Esophagus muscularis mucosa (tissue), 4 donors: Measurements from ENCODE around the gene COL8A2. TPM values are rescaled to one million over a fixed set of nuclear protein-coding genes. Genes with fewer than 3 reads are reported as not detected.
A peak's percentile ranks its signal among the peaks of the same experiment; 100 is the strongest.

Experiments used
- DNase-seq: peaks from one replicate; pipeline ENCODE4 v3.0.0-alpha.2; 2017; ENCODE audit errors: extremely low spot score
- H3K27ac ChIP-seq, 4 donors: fragments of 200-600 bp; sonication (generic); replicated peaks in 1 of 4; 1 replicate in 3 of 4; 2 replicates in 1 of 4; pipeline ENCODE4 v1.5.1; 2016 to 2019; ENCODE audit warnings: mild to moderate bottlenecking in 1 of 4
- H3K27me3 ChIP-seq, 4 donors: fragments of 200-600 bp; sonication (generic); one replicate each; pipeline versions ENCODE4 v1.5.1 to v1.6.0; 2016 to 2019
- H3K36me3 ChIP-seq, 4 donors: fragments of 200-600 bp; sonication (generic); one replicate each; pipeline ENCODE4 v1.5.1; 2016 to 2019
- H3K4me1 ChIP-seq, 4 donors: fragments of 200-600 bp; sonication (generic); one replicate each; pipeline ENCODE4 v1.5.1; 2016 to 2019
- H3K4me3 ChIP-seq, 4 donors: fragments of 200-600 bp; sonication (generic); 1 replicate in 2 of 4; 2 replicates in 2 of 4; pipeline ENCODE4 v1.5.1; 2016 to 2019; ENCODE audit warnings: mild to moderate bottlenecking in 4 of 4, moderate library complexity in 1 of 4
- H3K9me3 ChIP-seq, 4 donors: fragments of 200-600 bp; sonication (generic); 1 replicate in 3 of 4; 2 replicates in 1 of 4; pipeline ENCODE4 v1.5.1; 2016 to 2019
- EP300 ChIP-seq: sonication (generic); formaldehyde crosslinking; IDR thresholded peaks from one replicate; pipeline ENCODE4 v1.6.1; 2017; ENCODE audit warnings: antibody characterized with exemption
- POLR2A ChIP-seq: fragments of 450-650 bp; IDR thresholded peaks from one replicate; pipeline ENCODE4 v1.6.1; 2017; ENCODE audit warnings: antibody characterized with exemption, moderate library complexity, mild to moderate bottlenecking, low read depth
- POLR2AphosphoS5 ChIP-seq, 2 donors: sonication (generic); formaldehyde crosslinking; IDR thresholded peaks; one replicate each; pipeline ENCODE4 v1.6.1; 2017; ENCODE audit warnings: antibody characterized with exemption in 2 of 2
- WGBS: methylation state at CpG from one replicate; pipeline ENCODE4 v1.1.5; 2018; 5-methylcytosine and 5-hydroxymethylcytosine counted together
- intact Hi-C: fragments of 100-400 bp; cut with DNase I; formaldehyde crosslinking; loops from one replicate; pipeline ENCODE4 v1.15.1; 2023
- total RNA-seq, 4 donors: library from RNA; depleted of rRNA; stranded (reverse); fragments of >200 nt; gene quantifications; one replicate each; pipeline versions ENCODE4 v1.1.0 to v1.2.1, GENCODE V29; 2016
- TF ChIP-seq, protein P1 (sequence below), 3 experiments: fragments of 200-600 bp in 2 of 3; fragments of 450-650 bp in 1 of 3; sonication (generic) in 2 of 3; IDR thresholded peaks; one replicate each; pipeline ENCODE4 v1.5.1; 2017 to 2019; ENCODE audit warnings: antibody characterized with exemption in 3 of 3, mild to moderate bottlenecking in 2 of 3, moderate library complexity in 1 of 3

COL8A2 gene
- total RNA-seq, 4 donors from 2014 or later: 20.7 to 57.4 (median 34.7) TPM

DNA sequence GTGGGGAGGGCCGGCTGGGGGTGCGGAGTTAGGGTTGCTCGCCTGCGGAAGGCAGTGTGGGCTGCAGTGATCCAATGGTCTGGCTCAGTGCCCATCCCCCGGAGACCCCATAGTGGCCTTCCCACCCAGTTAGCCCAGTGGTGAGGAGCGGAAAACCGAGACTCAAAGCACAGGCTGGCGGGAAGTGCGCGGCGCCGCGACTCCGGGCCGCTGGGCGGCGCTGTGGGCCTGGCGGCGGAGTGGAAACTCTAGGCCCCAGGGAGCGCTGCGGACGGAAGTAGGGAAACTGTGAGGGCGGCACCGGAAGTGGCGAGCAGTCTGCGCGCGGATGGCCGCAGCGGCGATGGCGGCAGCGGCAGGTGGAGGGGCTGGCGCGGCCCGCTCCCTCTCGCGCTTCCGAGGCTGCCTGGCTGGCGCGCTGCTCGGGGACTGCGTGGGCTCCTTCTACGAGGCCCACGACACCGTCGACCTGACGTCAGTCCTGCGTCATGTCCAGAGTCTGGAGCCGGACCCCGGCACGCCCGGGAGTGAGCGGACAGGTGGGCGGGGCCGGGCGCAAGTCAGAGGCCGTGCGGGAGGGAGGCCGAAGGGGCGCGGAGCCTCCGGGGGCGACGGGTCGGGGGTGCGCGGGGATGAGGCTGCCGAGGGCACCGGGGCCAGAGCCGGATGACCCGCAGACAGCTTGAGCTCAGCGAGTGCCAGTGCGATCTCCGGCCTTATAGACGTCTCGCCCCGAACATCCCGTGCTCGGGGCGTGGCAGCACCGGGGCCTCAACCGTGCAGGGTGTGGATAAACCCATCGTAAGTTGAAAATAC is 36.2 kb downstream of the COL8A2 start, which contains the start of gene ADPRS:
Gene ADPRS, plus strand, starts transcription at position 316 of the 816 bp plus-strand sequence. Its CDS starts 13 bp downstream, at position 329.
- H3K4me3 ChIP-seq: peak within 1 kb of the TSS; percentile 64 to 100 (median 88)
- peaks cover 0 to 27% (median under 1%) of the 10 kb centered on the region in 4 donors for H3K27me3 ChIP-seq
- 0% methylated on average over 19 of the region's 84 CpGs for WGBS
- H3K4me1 ChIP-seq: peaks cover 28 to 58% (median 52%) of the 10 kb centered on the region in 4 donors
- intact Hi-C loops: no loop called here
- H3K27ac ChIP-seq: peak within 1 kb of the TSS; percentile 86 to 94 (median 90)
- H3K9me3 ChIP-seq: no peaks in the 10 kb centered on the region
- peak; percentile 96 for DNase-seq
- TF ChIP-seq POLR2A (peak; percentile 87), POLR2AphosphoS5 (IDR thresholded peaks at IDR 0.05) (peak; percentile 98), EP300 (no peak)
- TF ChIP-seq, protein P1, sequence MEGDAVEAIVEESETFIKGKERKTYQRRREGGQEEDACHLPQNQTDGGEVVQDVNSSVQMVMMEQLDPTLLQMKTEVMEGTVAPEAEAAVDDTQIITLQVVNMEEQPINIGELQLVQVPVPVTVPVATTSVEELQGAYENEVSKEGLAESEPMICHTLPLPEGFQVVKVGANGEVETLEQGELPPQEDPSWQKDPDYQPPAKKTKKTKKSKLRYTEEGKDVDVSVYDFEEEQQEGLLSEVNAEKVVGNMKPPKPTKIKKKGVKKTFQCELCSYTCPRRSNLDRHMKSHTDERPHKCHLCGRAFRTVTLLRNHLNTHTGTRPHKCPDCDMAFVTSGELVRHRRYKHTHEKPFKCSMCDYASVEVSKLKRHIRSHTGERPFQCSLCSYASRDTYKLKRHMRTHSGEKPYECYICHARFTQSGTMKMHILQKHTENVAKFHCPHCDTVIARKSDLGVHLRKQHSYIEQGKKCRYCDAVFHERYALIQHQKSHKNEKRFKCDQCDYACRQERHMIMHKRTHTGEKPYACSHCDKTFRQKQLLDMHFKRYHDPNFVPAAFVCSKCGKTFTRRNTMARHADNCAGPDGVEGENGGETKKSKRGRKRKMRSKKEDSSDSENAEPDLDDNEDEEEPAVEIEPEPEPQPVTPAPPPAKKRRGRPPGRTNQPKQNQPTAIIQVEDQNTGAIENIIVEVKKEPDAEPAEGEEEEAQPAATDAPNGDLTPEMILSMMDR (IDR thresholded peaks at IDR 0.05): peak; percentile 98 to 99 (median 99)
- peaks cover 20 to 38% (median 32%) of the 10 kb centered on the region in 4 donors for H3K36me3 ChIP-seq

DNA sequence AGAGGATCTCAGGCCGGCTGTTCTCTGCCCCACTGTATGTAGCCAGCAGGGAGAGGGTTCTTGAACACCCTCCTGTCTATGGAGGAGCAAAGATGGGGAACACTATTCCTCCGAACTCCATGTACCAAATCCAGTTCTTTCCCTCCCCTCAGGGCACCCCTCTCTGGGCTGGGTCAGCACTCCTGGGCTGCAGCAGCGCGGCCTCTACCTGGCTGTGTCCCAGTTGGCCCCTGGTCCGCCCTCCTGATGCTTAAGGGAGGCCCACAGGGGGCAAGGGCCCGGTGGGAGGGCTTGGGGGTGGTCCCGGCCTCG is 36.8 kb downstream of the COL8A2 start:
- H3K4me3 ChIP-seq: peak overlapping the region; percentile 64 to 100 (median 88)
- intact Hi-C loops: no loop called here
- WGBS: 89% methylated on average over 2 of the region's 8 CpGs

DNA sequence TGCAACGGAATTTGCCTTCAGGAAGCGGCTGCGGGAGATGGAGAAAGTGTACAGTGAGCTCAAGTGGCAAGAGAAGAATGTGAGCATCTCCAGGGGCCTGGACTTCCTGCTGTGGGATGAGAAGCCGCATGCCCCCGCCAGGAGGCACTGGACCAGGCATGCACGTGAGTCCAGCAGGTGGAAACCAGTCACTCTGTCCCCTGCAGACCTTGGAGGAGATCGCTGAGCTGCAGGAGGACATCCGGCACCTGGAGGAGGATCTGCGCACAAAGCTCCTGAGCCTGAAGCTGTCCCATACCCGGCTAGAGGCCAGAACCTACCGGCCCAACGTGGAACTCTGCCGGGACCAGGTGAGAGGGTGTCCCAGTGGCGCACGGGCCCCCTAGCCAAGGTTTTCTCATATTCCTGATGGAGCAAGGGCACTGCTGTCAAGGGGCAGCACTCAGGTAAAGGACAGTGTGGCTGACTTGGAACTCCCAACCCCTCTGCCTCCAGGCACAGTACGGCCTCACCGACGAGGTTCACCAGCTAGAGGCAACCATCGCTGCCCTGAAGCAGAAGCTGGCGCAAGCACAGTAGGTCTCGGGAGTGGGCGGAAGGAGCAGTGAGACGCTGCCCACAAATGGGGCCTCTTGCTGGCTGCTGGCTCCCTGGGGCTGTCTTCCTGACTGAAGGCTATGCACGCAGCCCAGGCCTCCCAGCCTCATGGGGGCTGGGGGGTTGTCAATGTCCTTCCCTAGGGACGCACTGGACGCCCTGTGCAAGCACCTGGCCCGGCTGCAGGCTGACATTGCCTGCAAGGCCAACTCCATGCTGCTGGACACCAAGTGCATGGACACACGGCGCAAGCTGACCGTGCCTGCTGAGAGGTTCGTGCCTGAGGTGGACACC is 37.5 kb downstream of the COL8A2 start:
- DNase-seq: no peak

More for the DNA sequence above, 36.8 kb downstream of the COL8A2 start:
- H3K36me3 ChIP-seq: peaks cover 15 to 32% (median 26%) of the 10 kb centered on the region in 4 donors
- DNase-seq: no peak
- no peaks in the 10 kb centered on the region for H3K9me3 ChIP-seq
- no peak for TF ChIP-seq POLR2AphosphoS5 (IDR thresholded peaks at IDR 0.05)
- TF ChIP-seq, protein P1 (IDR thresholded peaks at IDR 0.05): no peak
- TF ChIP-seq POLR2A: no peak
- TF ChIP-seq EP300: no peak
- H3K4me1 ChIP-seq: peaks cover 30 to 56% (median 50%) of the 10 kb centered on the region in 4 donors
- peak overlapping the region; percentile 86 to 94 (median 90) for H3K27ac ChIP-seq
- H3K27me3 ChIP-seq: peaks cover 0 to 33% (median 3%) of the 10 kb centered on the region in 4 donors

DNA sequence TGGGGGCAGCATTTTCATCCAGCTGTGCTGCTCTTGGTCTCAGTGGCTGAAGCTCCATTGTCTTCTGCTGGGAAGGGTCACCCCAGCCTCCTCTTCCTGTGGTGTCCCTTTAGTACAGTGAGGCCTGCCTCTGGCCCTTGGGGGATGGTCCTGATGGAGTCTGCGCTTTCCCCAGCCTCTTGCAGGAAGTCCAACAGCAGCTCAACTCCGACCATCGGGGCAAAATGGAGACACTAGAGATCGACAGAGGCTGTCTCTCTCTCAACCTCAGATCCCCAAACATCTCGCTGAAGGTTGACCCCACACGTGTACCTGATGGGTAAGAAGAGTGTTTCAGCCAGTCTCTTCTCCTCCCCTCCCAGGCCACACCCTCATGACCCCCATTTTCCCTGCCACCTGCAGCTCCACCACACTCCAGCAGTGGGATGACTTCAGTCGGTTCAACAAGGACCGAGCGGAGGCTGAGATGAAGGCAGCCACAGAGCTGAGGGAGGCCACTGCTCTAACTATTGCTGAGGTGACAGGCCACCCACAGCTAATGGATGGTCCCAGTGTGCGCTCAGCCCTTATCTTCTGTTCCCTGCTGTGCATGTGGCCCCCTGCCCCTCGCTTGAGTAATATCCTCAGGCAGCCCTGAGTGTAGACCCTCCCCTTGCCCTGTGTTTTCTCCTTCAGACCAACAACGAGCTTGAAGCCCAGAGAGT is 38.3 kb downstream of the COL8A2 start:
- H3K9me3 ChIP-seq: no peaks in the 10 kb centered on the region
- 77% methylated on average over 10 of the region's 12 CpGs for WGBS
- no peak overlapping the region for H3K4me3 ChIP-seq
- intact Hi-C loops: no loop called here
- H3K4me1 ChIP-seq: peaks cover 30 to 48% (median 45%) of the 10 kb centered on the region in 4 donors
- peaks cover 1 to 17% (median 11%) of the 10 kb centered on the region in 4 donors for H3K36me3 ChIP-seq
- H3K27me3 ChIP-seq: peaks cover 0 to 39% (median 3%) of the 10 kb centered on the region in 4 donors
- no peak for DNase-seq
- no peak overlapping the region for H3K27ac ChIP-seq
- TF ChIP-seq, protein P1 (IDR thresholded peaks at IDR 0.05): no peak
- no peak for TF ChIP-seq EP300
- TF ChIP-seq POLR2A: no peak
- no peak for TF ChIP-seq POLR2AphosphoS5 (IDR thresholded peaks at IDR 0.05)

More for the DNA sequence above, 37.5 kb downstream of the COL8A2 start:
- Histone ChIP-seq H3K4me1 (peaks cover 30 to 50% (median 45%) of the 10 kb centered on the region in 4 donors), H3K36me3 (peaks cover 9 to 25% (median 19%) of the 10 kb centered on the region in 4 donors), H3K4me3 (no peak overlapping the region), H3K27ac (no peak overlapping the region), H3K27me3 (peaks cover 0 to 39% (median 3%) of the 10 kb centered on the region in 4 donors), H3K9me3 (no peaks in the 10 kb centered on the region)
- TF ChIP-seq, protein P1 (IDR thresholded peaks at IDR 0.05): no peak
- TF ChIP-seq EP300 (no peak), POLR2AphosphoS5 (IDR thresholded peaks at IDR 0.05) (no peak), POLR2A (no peak)
- intact Hi-C loops: no loop called here
- 85% methylated on average over 10 of the region's 31 CpGs for WGBS
